IMR-90 (cell line): ENCODE data around the gene MMS19. TPM values are rescaled to one million over a fixed set of nuclear protein-coding genes. Genes with fewer than 3 reads are reported as not detected.

Experiments
- ATAC-seq: fragments of 200-7000 bp; cut with Tn5 transposase; 2 replicates; pipeline ENCODE4 v1.9.1; 2020; ENCODE audit warnings: low read depth, mild to moderate bottlenecking, moderate library complexity
- BruUV-seq: library from RNA; stranded (reverse); fragments of 400-500 nt; replicated peaks from 2 replicates; lab custom pipeline; 2021; lab: Mats Ljungman, UMichigan
- CTCF ChIA-PET: fragments of 300-600 bp; formaldehyde crosslinking; extraction: SDS; loops from one replicate; lab custom pipeline; 2021; ENCODE audit warnings: antibody characterized with exemption; lab: Yijun Ruan, JAX
- POLR2A ChIA-PET: fragments of 300-600 bp; sonication (Branson Sonifier 250); formaldehyde crosslinking; loops from one replicate; lab custom pipeline; 2022; ENCODE audit warnings: antibody characterized with exemption; ENCODE audit not compliant: unreplicated experiment; lab: Charles Lee
- DNase-seq: peaks from one replicate; pipeline ENCODE4 v3.0.0; 2013
- H2AFZ ChIP-seq: replicated peaks from 2 replicates; pipeline ENCODE3; 2013; ENCODE audit warnings: low read length, mild to moderate bottlenecking; ENCODE audit not compliant: poor library complexity
- H2AK5ac ChIP-seq: 2 replicates; pipeline ENCODE4 v1.6.1; 2013; ENCODE audit warnings: low read depth, low read length, inconsistent platforms
- H2AK9ac ChIP-seq: replicated peaks from 2 replicates; pipeline ENCODE3; 2013; ENCODE audit warnings: mild to moderate bottlenecking, low read depth, low read length, moderate library complexity; ENCODE audit not compliant: poor library complexity
- H2BK120ac ChIP-seq: 2 replicates; pipeline ENCODE4 v1.6.1; 2013; ENCODE audit warnings: low read depth, low read length, inconsistent platforms
- H2BK15ac ChIP-seq: 3 replicates; pipeline ENCODE4 v1.6.1; 2013; ENCODE audit warnings: low read depth, low read length, inconsistent platforms
- H2BK20ac ChIP-seq: 2 replicates; pipeline ENCODE4 v1.6.1; 2013; ENCODE audit warnings: low read depth, mild to moderate bottlenecking, inconsistent platforms, low read length, moderate library complexity
- H2BK5ac ChIP-seq: 2 replicates; pipeline ENCODE4 v1.6.1; 2013; ENCODE audit warnings: mild to moderate bottlenecking, low read depth, low read length, inconsistent platforms; ENCODE audit not compliant: poor library complexity, severe bottlenecking
- H3K14ac ChIP-seq: replicated peaks from 2 replicates; pipeline ENCODE4 v1.6.1; 2013; ENCODE audit warnings: low read depth, low read length, inconsistent platforms
- H3K18ac ChIP-seq: 2 replicates; pipeline ENCODE4 v1.6.1; 2013; ENCODE audit warnings: low read depth, low read length, control low read depth
- H3K23ac ChIP-seq: 2 replicates; pipeline ENCODE4 v1.6.1; 2013; ENCODE audit warnings: low read depth, low read length, inconsistent platforms
- H3K27ac ChIP-seq: 2 replicates; pipeline ENCODE4 v1.5.1; 2013; ENCODE audit warnings: mild to moderate bottlenecking, control low read depth, low read length; ENCODE audit not compliant: insufficient read depth
- H3K27me3 ChIP-seq: 2 replicates; pipeline ENCODE4 v1.6.1; 2013; ENCODE audit warnings: low read length; ENCODE audit not compliant: control insufficient read depth, insufficient read depth
- H3K36me3 ChIP-seq: 2 replicates; pipeline ENCODE4 v1.6.1; 2013; ENCODE audit warnings: low read length, mixed read lengths; ENCODE audit not compliant: control insufficient read depth, insufficient read depth
- H3K4ac ChIP-seq: 2 replicates; pipeline ENCODE4 v1.6.1; 2013; ENCODE audit warnings: low read depth, low read length, inconsistent platforms
- H3K4me1 ChIP-seq: 2 replicates; pipeline ENCODE4 v1.6.1; 2013; ENCODE audit warnings: low read length, mixed read lengths; ENCODE audit not compliant: control insufficient read depth, insufficient read depth
- H3K4me2 ChIP-seq: 2 replicates; pipeline ENCODE4 v1.6.1; 2013; ENCODE audit warnings: low read depth, mild to moderate bottlenecking, control low read depth, low read length, moderate library complexity
- H3K4me3 ChIP-seq: 2 replicates; pipeline ENCODE4 v1.5.1; 2013; ENCODE audit warnings: low read depth, mild to moderate bottlenecking, control low read depth, low read length, moderate library complexity; ENCODE audit not compliant: insufficient read depth
- H3K56ac ChIP-seq: 2 replicates; pipeline ENCODE4 v1.6.1; 2013; ENCODE audit warnings: low read length, inconsistent platforms; ENCODE audit not compliant: insufficient read depth; ENCODE audit errors: extremely low read depth
- H3K79me1 ChIP-seq, 2 experiments: 2 replicates each; pipeline ENCODE4 v1.6.1; 2013; ENCODE audit warnings: low read length in 2 of 2, inconsistent platforms in 1 of 2, low read depth in 1 of 2
- H3K9ac ChIP-seq: 2 replicates; pipeline ENCODE4 v1.6.1; 2013; ENCODE audit warnings: low read depth, low read length, control low read depth
- H3K9me1 ChIP-seq: 2 replicates; pipeline ENCODE4 v1.6.1; 2013; ENCODE audit warnings: low read length, inconsistent platforms; ENCODE audit not compliant: insufficient read depth
- H3K9me3 ChIP-seq: 2 replicates; pipeline ENCODE4 v1.6.1; 2013; ENCODE audit warnings: low read length; ENCODE audit not compliant: control insufficient read depth, insufficient read depth
- H4K20me1 ChIP-seq: 2 replicates; pipeline ENCODE4 v1.6.1; 2013; ENCODE audit warnings: low read length, inconsistent platforms; ENCODE audit not compliant: insufficient read depth
- H4K5ac ChIP-seq: 2 replicates; pipeline ENCODE4 v1.6.1; 2013; ENCODE audit warnings: mild to moderate bottlenecking, low read depth, low read length, control low read depth
- H4K8ac ChIP-seq, 2 experiments: 2 replicates each; pipeline ENCODE4 v1.6.1; 2013; ENCODE audit warnings: low read depth in 2 of 2, low read length in 2 of 2, control low read depth in 1 of 2, inconsistent platforms in 1 of 2
- H4K91ac ChIP-seq: 2 replicates; pipeline ENCODE4 v1.6.1; 2013; ENCODE audit warnings: low read depth, low read length, inconsistent platforms; ENCODE audit not compliant: insufficient read depth
- CTCF ChIP-seq: conservative IDR thresholded peaks from 2 replicates; pipeline ENCODE4 v1.5.1; 2012; ENCODE audit warnings: mild to moderate bottlenecking, low read depth, low read length, improper control_type of control experiment
- FOS ChIP-seq: fragments of 150-350 bp; IDR thresholded peaks from 2 replicates; pipeline ENCODE4 v1.6.1; 2016; ENCODE audit warnings: low read depth, low read length
- MAZ ChIP-seq: IDR thresholded peaks from 2 replicates; pipeline ENCODE4 v1.6.1; 2012; ENCODE audit warnings: low read depth, mild to moderate bottlenecking, low read length, improper control_type of control experiment, moderate library complexity, borderline replicate concordance
- WGBS, 2 experiments: methylation state at CpG; one replicate each; pipeline versions ENCODE4 v1.1.5 to v1.1.7; 2013; ENCODE audit warnings: missing lambda C conversion rate in 2 of 2; ENCODE audit not compliant: insufficient read length in 1 of 2; ENCODE audit errors: extremely low coverage in 2 of 2; 5-methylcytosine and 5-hydroxymethylcytosine counted together
- dilution Hi-C: fragments of 300-500 bp; cut with HindIII; formaldehyde crosslinking; loops from one replicate; pipeline ENCODE4 v1.14.3; 2018; ENCODE audit warnings: low sequenced_read_pairs; ENCODE audit not compliant: unreplicated experiment
- in situ Hi-C: fragments of 300-500 bp; cut with MboI; formaldehyde crosslinking; loops from 3 replicates; pipeline ENCODE4 v1.14.3; 2019; ENCODE audit warnings: low sequenced_read_pairs, inconsistent platforms, mixed read lengths
- intact Hi-C: fragments of 100-400 bp; cut with micrococcal nuclease; formaldehyde crosslinking; loops from 2 replicates; pipeline ENCODE4 v1.10.0; 2022
- polyA plus RNA-seq, 3 experiments: library from polyadenylated mRNA; depleted of rRNA; stranded (reverse); fragments of >200 nt; gene quantifications; 2 replicates each; pipeline ENCODE4 v1.2.3, GENCODE V29; 2012; ENCODE audit warnings: low replicate concordance in 1 of 3
- total RNA-seq: library from RNA; depleted of rRNA; stranded (reverse); fragments of >200 nt; gene quantifications from 2 replicates; pipeline ENCODE4 v1.2.3, GENCODE V29; 2012

The MMS19 gene
- total and polyA plus RNA-seq, 2 of the 4 experiments (the other 2 are of a cell fraction) = 70.1 to 72.7 TPM

- no TSS peak for BruUV-seq
- TF ChIP-seq MAZ = no peak
- TF ChIP-seq FOS = no peak
- TF ChIP-seq CTCF = no peak
- no peak overlapping the region for H4K91ac ChIP-seq
- H3K9me1 ChIP-seq = peaks cover 16% of the 10 kb centered on the region; the same call in 1 of the 2 replicates
- intact Hi-C loops (no loop called here), dilution Hi-C loops (no loop called here), in situ Hi-C loops (no loop called here)
- H2BK120ac ChIP-seq = no peak overlapping the region
- H3K4me1 ChIP-seq = peaks cover 12% of the 10 kb centered on the region
- H3K27ac ChIP-seq = no peak overlapping the region
- no peak overlapping the region for H3K4ac ChIP-seq
- no peak overlapping the region for H2BK20ac ChIP-seq
- H3K79me1 ChIP-seq = peaks cover 37 to 77% of the 10 kb centered on the region in 2 experiments
- peak overlapping the region; percentile 75 for H2AK9ac ChIP-seq
- no peaks in the 10 kb centered on the region for H3K27me3 ChIP-seq
- no peak overlapping the region for H3K4me2 ChIP-seq
- H3K14ac ChIP-seq = 0 out of 2 replicates have a peak overlapping the region, but pooled peaks have one; percentile 57
- H2AK5ac ChIP-seq = peak overlapping the region; percentile 72
- WGBS, 2 experiments = no CpG with 5 or more reads among the region's 6 CpGs
- no peak overlapping the region for H3K56ac ChIP-seq
- H3K18ac ChIP-seq = no peak overlapping the region
- ATAC-seq (no peak), DNase-seq (no peak)
- H4K8ac ChIP-seq = no peak overlapping the region
- no peak overlapping the region for H2AFZ ChIP-seq
- no peak overlapping the region for H2BK5ac ChIP-seq
- no peak overlapping the region for H3K9ac ChIP-seq
- ChIA-PET POLR2A (no interaction called here), CTCF (no interaction called here)
- peaks cover 84% of the 10 kb centered on the region for H4K20me1 ChIP-seq
- H3K23ac ChIP-seq = no peak overlapping the region
- H4K5ac ChIP-seq = no peak overlapping the region
- H3K36me3 ChIP-seq = no peaks in the 10 kb centered on the region
- H3K4me3 ChIP-seq = no peak overlapping the region
- no peaks in the 10 kb centered on the region for H3K9me3 ChIP-seq
- no peak overlapping the region for H2BK15ac ChIP-seq
Measured at GRCh38 chr10:97517778-97518300, 19.6 kb upstream of the MMS19 start.
